Stomach (tissue), 9 donors: ENCODE measurements around the gene BPIFB2. TPM values are rescaled to one million over a fixed set of nuclear protein-coding genes. Genes with fewer than 3 reads are reported as not detected.
A peak's percentile ranks its signal among the peaks of the same experiment; 100 is the strongest.

ENCODE experiments used
- DNase-seq, 2 donors: peaks; one replicate each; pipeline versions ENCODE4 v3.0.0 to v3.0.0-alpha.2; 2013 to 2019
- H3K27ac ChIP-seq, 5 donors: fragments of 200-600 bp in 4 of 5; sonication (generic) in 4 of 5; one replicate each; pipeline ENCODE4 v1.5.1; 2013 to 2019; ENCODE audit warnings: mild to moderate bottlenecking in 1 of 5, moderate library complexity in 1 of 5
- H3K27me3 ChIP-seq, 3 donors: fragments of 200-600 bp; sonication (generic); one replicate each; pipeline ENCODE4 v1.5.1; 2017 to 2019; ENCODE audit warnings: mixed run types in 1 of 3
- H3K36me3 ChIP-seq, 4 donors: fragments of 200-600 bp; sonication (generic); 1 replicate in 3 of 4; 2 replicates in 1 of 4; pipeline ENCODE4 v1.5.1; 2016 to 2019
- H3K4me1 ChIP-seq, 4 donors: fragments of 200-600 bp; sonication (generic); one replicate each; pipeline ENCODE4 v1.5.1; 2016 to 2019
- H3K4me3 ChIP-seq, 4 donors: fragments of 200-600 bp; sonication (generic) in 3 of 4; one replicate each; pipeline ENCODE4 v1.5.1; 2016 to 2019; ENCODE audit warnings: mild to moderate bottlenecking in 1 of 4
- H3K9me3 ChIP-seq, 4 donors: fragments of 200-600 bp; sonication (generic); one replicate each; pipeline ENCODE4 v1.5.1; 2016 to 2019
- EP300 ChIP-seq: sonication (generic); formaldehyde crosslinking; IDR thresholded peaks from one replicate; pipeline ENCODE4 v1.6.1; 2017; ENCODE audit warnings: antibody characterized with exemption
- POLR2A ChIP-seq, 4 donors: fragments of 450-650 bp; IDR thresholded peaks; one replicate each; pipeline ENCODE4 v1.6.1; 2016; ENCODE audit warnings: antibody characterized with exemption in 4 of 4, control low read depth in 2 of 4, mild to moderate bottlenecking in 1 of 4, moderate library complexity in 1 of 4
- POLR2AphosphoS5 ChIP-seq, 3 donors: sonication (generic); formaldehyde crosslinking; IDR thresholded peaks; one replicate each; pipeline ENCODE4 v1.6.1; 2016; ENCODE audit warnings: antibody characterized with exemption in 3 of 3
- WGBS, 5 donors: extraction: QIAGEN DNeasy Blood & Tissue Kit in 3 of 5; methylation state at CpG; one replicate each; pipeline versions ENCODE4 v1.1.5 to v1.1.7; 2013 to 2018; 5-methylcytosine and 5-hydroxymethylcytosine counted together
- intact Hi-C: fragments of 100-400 bp; cut with DNase I; formaldehyde crosslinking; loops from one replicate; pipeline ENCODE4 v1.15.1; 2023; ENCODE audit warnings: low total_unique reads
- polyA plus RNA-seq, 3 donors: library from polyadenylated mRNA; stranded (reverse); fragments of 200-250 nt; gene quantifications; one replicate each; pipeline ENCODE4 v1.2.3, GENCODE V29; 2013
- total RNA-seq, 5 donors: library from RNA; depleted of rRNA; stranded (reverse); fragments of >200 nt; gene quantifications; one replicate each; pipeline versions ENCODE4 v1.1.0 to v1.2.3, GENCODE V29; 2014 to 2016
- TF ChIP-seq, protein P1 (sequence below), 7 experiments: fragments of 450-650 bp in 4 of 7; fragments of 200-600 bp in 3 of 7; sonication (generic) in 3 of 7; IDR thresholded peaks; one replicate each; pipeline ENCODE4 v1.5.1; 2016 to 2019; ENCODE audit warnings: antibody characterized with exemption in 7 of 7, control low read depth in 2 of 7, mild to moderate bottlenecking in 1 of 7
- donor health status: healthy with polysubstance abuse.
- donor health status: Bipolar disorder and iron deficiency.
- donor health status: healthy.

Gene BPIFB2
- total and polyA plus RNA-seq, 8 donors = 3.3 TPM; not detected in 7

DNA sequence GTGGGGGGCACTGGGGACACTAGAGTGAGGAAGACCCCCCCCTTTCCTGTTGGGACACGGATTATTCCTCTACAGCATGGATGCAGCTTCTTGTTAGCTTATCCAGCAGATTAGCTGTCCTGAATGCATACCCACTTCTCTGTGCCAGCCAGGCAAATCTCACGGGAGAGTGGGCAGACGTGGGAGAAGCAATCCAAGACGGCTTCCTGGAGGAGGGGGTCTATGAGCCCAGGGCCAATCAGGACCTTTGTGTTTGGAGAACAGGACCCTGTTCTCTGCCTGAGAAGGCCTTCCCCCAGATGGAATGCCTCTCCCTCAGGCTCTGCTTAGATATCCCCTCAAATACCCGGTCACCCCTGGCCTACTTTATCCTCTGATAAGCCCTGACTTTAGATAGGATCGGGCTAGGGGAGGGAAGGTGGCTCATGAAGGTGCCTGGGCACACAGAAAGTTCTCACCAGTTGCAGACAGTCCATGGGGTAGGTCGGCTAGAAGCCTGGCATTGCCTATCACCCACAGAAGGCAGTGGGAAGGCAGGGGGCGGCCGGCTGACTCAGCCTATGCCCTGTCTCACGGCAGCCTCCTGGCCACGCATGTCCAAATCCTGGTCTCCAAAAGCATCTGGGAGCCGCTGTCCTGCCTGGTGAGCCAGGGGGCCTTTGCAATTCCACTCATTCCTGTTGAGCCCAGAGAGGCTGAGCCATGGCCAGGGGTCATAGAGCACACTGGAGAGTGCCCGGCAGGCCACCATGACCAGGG lies 38.0 kb upstream of the BPIFB2 start:
- H3K4me3 ChIP-seq = no peak overlapping the region
- H3K4me1 ChIP-seq = peaks cover 3 to 26% (median 6%) of the 10 kb centered on the region in 4 donors
- intact Hi-C loops = no loop called here
- TF ChIP-seq, protein P1, sequence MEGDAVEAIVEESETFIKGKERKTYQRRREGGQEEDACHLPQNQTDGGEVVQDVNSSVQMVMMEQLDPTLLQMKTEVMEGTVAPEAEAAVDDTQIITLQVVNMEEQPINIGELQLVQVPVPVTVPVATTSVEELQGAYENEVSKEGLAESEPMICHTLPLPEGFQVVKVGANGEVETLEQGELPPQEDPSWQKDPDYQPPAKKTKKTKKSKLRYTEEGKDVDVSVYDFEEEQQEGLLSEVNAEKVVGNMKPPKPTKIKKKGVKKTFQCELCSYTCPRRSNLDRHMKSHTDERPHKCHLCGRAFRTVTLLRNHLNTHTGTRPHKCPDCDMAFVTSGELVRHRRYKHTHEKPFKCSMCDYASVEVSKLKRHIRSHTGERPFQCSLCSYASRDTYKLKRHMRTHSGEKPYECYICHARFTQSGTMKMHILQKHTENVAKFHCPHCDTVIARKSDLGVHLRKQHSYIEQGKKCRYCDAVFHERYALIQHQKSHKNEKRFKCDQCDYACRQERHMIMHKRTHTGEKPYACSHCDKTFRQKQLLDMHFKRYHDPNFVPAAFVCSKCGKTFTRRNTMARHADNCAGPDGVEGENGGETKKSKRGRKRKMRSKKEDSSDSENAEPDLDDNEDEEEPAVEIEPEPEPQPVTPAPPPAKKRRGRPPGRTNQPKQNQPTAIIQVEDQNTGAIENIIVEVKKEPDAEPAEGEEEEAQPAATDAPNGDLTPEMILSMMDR (IDR thresholded peaks at IDR 0.05) = no peak
- no peak for TF ChIP-seq EP300
- no peak for TF ChIP-seq POLR2AphosphoS5 (IDR thresholded peaks at IDR 0.05)
- no peak for TF ChIP-seq POLR2A (IDR thresholded peaks at IDR 0.05)
- DNase-seq = no peak
- H3K36me3 ChIP-seq = no peaks in the 10 kb centered on the region
- H3K27me3 ChIP-seq = peaks cover 0 to 3% (median 0%) of the 10 kb centered on the region in 3 donors
- 64 to 81% (median 72%) methylated on average over 10 to 13 of the region's 13 CpGs for WGBS, 5 donors
- H3K27ac ChIP-seq = peak overlapping the region in 1 of 5 donors; percentile 5
- no peaks in the 10 kb centered on the region for H3K9me3 ChIP-seq

GRCh38 chr20:32970115-32970972 lies 37.2 kb upstream of the BPIFB2 start:
- Histone ChIP-seq H3K36me3 (no peaks in the 10 kb centered on the region), H3K27me3 (peaks cover 0 to 3% (median 0%) of the 10 kb centered on the region in 3 donors), H3K27ac (peak overlapping the region in 3 of 5 donors; percentile 25 to 62 (median 38)), H3K4me1 (peaks cover 3 to 26% (median 6%) of the 10 kb centered on the region in 4 donors), H3K9me3 (no peaks in the 10 kb centered on the region), H3K4me3 (no peak overlapping the region)
- intact Hi-C loops = no loop called here
- 87 to 93% (median 92%) methylated on average over 12 to 15 of the region's 15 CpGs for WGBS, 5 donors
- TF ChIP-seq EP300 = no peak
- no peak for TF ChIP-seq POLR2A (IDR thresholded peaks at IDR 0.05)
- TF ChIP-seq POLR2AphosphoS5 (IDR thresholded peaks at IDR 0.05) = no peak
- TF ChIP-seq, protein P1 (IDR thresholded peaks at IDR 0.05) = no peak
- no peak for DNase-seq

DNA sequence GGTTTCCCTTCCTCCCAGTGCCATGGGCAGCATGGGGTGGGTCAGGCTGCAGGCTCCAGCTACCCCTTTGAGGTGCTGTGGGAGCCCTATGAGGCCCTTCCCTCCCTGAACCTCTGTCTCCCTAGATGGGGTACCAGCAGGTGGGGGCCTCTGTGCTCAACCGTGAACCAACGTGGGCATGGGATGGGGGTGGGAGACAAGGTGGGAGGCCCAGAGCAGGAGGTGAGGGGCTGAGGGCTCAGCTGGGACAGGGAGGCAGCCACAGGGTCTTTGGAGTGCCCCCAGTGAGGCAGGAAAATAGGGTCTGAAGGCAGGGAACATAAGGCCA lies 36.6 kb upstream of the BPIFB2 start:
- no peak for DNase-seq
- Histone ChIP-seq H3K4me1 (peaks cover 3 to 26% (median 6%) of the 10 kb centered on the region in 4 donors), H3K4me3 (no peak overlapping the region), H3K27ac (peak overlapping the region in 3 of 5 donors; percentile 25 to 62 (median 38)), H3K36me3 (no peaks in the 10 kb centered on the region), H3K27me3 (peaks cover 0 to 3% (median 0%) of the 10 kb centered on the region in 3 donors), H3K9me3 (no peaks in the 10 kb centered on the region)
- intact Hi-C loops = no loop called here
- 95 to 100% (median 95%) methylated on average over 2 of the region's 2 CpGs for WGBS, 5 donors
- TF ChIP-seq POLR2A (IDR thresholded peaks at IDR 0.05) (no peak), POLR2AphosphoS5 (IDR thresholded peaks at IDR 0.05) (no peak), EP300 (no peak)
- TF ChIP-seq, protein P1 (IDR thresholded peaks at IDR 0.05) = no peak

DNA sequence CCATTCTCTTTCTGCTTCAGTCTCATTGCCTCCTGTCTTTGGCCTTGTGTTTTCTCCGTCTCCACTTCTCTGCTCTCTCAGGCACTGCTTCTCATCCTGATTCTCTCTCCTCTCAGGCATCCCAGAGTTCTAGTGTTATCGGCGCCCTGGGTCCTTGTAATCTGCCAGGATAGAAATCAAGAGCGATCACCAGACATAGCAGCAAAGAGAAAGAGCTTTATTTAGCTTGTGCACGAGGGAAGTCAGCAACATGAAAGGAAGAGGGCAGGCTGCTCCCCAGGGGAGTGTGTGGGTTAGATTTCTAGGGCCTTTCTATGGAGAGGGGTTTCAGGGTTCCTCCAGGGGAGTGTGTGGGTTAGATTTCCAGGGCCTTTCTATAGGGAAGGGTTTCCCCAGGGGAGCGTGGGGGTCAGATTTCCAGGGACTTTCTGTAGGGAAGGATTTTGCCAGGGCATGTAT lies 35.8 kb upstream of the BPIFB2 start:
- Histone ChIP-seq H3K27me3 (peaks cover 0 to 3% (median 0%) of the 10 kb centered on the region in 3 donors), H3K27ac (peak overlapping the region in 4 of 5 donors; percentile 25 to 62 (median 49)), H3K4me3 (no peak overlapping the region), H3K36me3 (no peaks in the 10 kb centered on the region), H3K4me1 (peaks cover 3 to 26% (median 6%) of the 10 kb centered on the region in 4 donors), H3K9me3 (no peaks in the 10 kb centered on the region)
- intact Hi-C loops = no loop called here
- TF ChIP-seq POLR2A (IDR thresholded peaks at IDR 0.05) (no peak), POLR2AphosphoS5 (IDR thresholded peaks at IDR 0.05) (no peak), EP300 (no peak)
- no peak for DNase-seq
- WGBS, 5 donors = 52 to 69% (median 60%) methylated on average over 6 of the region's 6 CpGs
